ENCODE results near the gene ARHGAP23.

DNA sequence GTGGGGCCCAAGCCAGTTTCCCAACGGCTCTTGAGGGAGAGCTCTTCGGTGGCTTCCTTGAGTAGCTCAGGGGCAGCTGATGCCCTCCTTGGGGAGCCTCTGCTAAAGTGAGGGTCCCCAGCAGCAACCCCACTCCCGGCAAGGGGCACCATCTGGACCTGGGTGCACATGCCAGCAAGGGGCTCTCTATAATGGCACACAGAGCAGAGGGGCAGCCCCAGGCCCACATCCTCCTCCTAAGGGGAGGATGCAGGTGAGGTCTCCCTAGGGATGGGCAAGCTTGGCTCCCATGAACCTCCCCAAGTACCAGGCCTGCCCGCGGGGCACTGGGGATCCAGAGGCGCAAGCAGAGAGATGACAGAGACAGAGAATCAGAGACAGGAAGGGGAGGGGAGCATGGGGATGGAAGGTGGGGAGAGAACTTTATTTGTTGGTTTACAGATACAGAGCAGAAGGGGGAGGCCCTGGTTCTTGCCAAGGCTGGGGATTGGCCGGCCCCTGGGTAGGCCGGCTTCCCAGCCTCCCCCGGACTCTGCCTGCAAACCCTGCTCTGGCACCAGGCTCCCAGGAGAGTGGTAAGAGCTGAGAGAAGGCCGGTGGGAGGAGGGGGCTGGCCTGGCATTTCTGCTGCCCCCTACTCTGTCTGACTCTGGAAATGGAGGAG, 116.0 kb downstream of the ARHGAP23 start:
- TF ChIP-seq POLR2A (IDR thresholded peaks at IDR 0.05; ENCODE audit: low read depth, low read length): no peak
- TF ChIP-seq, protein P1, sequence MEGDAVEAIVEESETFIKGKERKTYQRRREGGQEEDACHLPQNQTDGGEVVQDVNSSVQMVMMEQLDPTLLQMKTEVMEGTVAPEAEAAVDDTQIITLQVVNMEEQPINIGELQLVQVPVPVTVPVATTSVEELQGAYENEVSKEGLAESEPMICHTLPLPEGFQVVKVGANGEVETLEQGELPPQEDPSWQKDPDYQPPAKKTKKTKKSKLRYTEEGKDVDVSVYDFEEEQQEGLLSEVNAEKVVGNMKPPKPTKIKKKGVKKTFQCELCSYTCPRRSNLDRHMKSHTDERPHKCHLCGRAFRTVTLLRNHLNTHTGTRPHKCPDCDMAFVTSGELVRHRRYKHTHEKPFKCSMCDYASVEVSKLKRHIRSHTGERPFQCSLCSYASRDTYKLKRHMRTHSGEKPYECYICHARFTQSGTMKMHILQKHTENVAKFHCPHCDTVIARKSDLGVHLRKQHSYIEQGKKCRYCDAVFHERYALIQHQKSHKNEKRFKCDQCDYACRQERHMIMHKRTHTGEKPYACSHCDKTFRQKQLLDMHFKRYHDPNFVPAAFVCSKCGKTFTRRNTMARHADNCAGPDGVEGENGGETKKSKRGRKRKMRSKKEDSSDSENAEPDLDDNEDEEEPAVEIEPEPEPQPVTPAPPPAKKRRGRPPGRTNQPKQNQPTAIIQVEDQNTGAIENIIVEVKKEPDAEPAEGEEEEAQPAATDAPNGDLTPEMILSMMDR (IDR thresholded peaks at IDR 0.05; ENCODE audit: extremely low read depth in 1 of 2, insufficient read depth in 1 of 2, low read depth in 1 of 2, low read length in 2 of 2): no peak
